RWPE1 (cell line): ENCODE measurements around the gene CD7.
A peak's percentile ranks its signal among the peaks of the same experiment; 100 is the strongest.

Experiments
- CTCF ChIA-PET: fragments of 350-600 bp; sonication (Branson Sonifier 250); formaldehyde crosslinking; extraction: SDS; loops from one replicate; lab custom pipeline; 2021; lab: Yijun Ruan, JAX
- POLR2A ChIA-PET: fragments of 400-600 bp; formaldehyde crosslinking; extraction: SDS; loops from one replicate; lab custom pipeline; 2020; ENCODE audit warnings: antibody characterized with exemption; ENCODE audit not compliant: low non-redundant PET; lab: Yijun Ruan, JAX
- DNase-seq: peaks from one replicate; pipeline ENCODE4 v3.0.0; 2012; ENCODE audit warnings: low spot score
- H3K27ac ChIP-seq: fragments of 450-650 bp; 2 replicates; pipeline ENCODE4 v1.5.1; 2017
- TF ChIP-seq, protein P1 (sequence below): fragments of 450-650 bp; conservative IDR thresholded peaks from 2 replicates; pipeline ENCODE4 v1.5.1; 2017; ENCODE audit warnings: low read depth, mild to moderate bottlenecking

Gene CD7

DNA sequence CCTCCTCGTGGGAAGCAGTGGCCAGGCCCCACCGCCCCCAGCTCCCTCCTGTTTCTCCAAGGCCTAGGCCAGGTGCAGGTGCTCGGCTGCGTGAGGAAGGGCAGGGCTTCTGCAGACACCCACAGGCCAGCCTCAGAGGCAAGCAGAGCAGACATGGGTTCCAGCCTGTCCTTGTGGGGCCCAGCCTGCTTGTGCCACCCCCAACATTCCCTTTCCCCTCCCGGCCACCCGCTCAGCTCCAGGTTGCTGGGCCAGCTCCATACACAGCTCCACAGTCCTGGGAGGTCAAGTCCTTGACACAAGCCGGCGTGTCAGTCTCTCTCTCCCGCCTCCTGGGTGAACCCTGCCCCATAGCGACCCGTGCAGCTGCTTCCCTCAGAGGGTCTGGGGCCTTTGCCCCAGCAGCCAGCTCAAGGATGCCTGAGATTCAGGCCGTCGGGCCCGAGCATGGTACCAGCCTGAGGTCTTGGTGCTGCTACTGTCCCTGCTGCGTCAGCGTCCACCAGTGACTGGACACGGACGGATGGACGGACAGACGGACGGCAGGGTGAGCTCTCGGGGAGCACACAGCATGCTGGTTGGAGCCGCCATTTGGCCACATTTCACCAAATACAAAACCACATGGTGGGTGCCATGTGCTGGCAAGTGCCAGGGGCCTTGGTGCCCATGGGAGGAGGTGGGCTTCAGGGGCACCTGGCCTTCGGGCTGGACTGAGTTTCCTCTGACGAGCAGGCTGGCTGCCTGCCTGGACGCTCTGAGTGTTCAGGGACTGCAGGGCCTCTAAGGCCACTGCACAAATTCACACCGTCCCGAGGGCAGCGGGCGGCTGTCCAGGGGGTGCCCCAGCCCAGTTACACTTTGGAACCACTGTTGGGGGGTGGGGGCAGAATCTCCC lies 8.1 kb upstream of the CD7 start:
- peak overlapping the region; percentile 50 for H3K27ac ChIP-seq
- CTCF ChIA-PET, result interaction anchor here (0.6 to 0.8 kb wide), 2 partner anchors 13 to 28 kb away, joined by 3 to 5 read pairs; no protein-coding TSS in a partner anchor
- TF ChIP-seq, protein P1, sequence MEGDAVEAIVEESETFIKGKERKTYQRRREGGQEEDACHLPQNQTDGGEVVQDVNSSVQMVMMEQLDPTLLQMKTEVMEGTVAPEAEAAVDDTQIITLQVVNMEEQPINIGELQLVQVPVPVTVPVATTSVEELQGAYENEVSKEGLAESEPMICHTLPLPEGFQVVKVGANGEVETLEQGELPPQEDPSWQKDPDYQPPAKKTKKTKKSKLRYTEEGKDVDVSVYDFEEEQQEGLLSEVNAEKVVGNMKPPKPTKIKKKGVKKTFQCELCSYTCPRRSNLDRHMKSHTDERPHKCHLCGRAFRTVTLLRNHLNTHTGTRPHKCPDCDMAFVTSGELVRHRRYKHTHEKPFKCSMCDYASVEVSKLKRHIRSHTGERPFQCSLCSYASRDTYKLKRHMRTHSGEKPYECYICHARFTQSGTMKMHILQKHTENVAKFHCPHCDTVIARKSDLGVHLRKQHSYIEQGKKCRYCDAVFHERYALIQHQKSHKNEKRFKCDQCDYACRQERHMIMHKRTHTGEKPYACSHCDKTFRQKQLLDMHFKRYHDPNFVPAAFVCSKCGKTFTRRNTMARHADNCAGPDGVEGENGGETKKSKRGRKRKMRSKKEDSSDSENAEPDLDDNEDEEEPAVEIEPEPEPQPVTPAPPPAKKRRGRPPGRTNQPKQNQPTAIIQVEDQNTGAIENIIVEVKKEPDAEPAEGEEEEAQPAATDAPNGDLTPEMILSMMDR, result no peak
- POLR2A ChIA-PET, result no interaction called here
- no peak for DNase-seq

DNA sequence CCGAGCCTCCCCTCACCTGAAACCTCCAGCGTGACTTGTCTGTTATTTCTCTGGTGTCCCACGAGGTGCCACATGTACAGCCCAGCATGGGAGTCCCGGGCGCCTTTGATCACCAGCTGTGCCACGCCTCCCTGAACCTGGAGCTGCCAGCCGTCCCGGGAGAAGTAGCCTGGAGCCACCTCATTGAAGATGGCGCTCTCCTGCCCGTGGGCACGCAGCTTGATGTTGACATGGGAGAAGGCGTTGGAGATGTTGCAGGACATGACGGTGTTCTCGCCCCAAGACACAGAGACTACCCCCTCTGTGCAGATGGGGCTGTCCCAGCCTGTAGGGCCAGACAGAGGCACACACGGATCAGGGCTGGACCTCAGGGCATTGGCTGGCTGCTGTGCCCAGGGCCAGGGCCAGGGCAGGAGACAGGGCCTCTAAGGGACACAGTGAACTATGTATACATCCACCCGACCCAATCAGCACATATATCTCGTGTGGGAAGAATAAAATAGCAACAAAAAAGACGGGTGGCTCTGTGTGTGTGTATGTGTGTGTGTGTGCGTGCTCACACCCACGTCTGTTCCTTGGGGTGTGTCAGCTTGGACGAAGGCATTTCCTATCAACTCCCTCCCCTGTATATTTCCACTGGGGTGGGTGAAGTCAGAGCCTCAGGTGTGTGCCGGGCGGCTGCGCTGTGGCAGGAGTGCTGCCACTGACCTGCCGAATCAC lies 7.3 kb upstream of the CD7 start:
- DNase-seq, result peak; percentile 32
- ChIA-PET POLR2A (interaction anchor here (0.6 kb wide), 1 partner anchor 9 kb away, joined by 3 read pairs; no protein-coding TSS in a partner anchor), CTCF (interaction anchor here (0.8 kb wide), 1 partner anchor 28 kb away, joined by 5 read pairs; no protein-coding TSS in a partner anchor)
- TF ChIP-seq, protein P1, result no peak
- H3K27ac ChIP-seq, result peak overlapping the region; percentile 50

DNA sequence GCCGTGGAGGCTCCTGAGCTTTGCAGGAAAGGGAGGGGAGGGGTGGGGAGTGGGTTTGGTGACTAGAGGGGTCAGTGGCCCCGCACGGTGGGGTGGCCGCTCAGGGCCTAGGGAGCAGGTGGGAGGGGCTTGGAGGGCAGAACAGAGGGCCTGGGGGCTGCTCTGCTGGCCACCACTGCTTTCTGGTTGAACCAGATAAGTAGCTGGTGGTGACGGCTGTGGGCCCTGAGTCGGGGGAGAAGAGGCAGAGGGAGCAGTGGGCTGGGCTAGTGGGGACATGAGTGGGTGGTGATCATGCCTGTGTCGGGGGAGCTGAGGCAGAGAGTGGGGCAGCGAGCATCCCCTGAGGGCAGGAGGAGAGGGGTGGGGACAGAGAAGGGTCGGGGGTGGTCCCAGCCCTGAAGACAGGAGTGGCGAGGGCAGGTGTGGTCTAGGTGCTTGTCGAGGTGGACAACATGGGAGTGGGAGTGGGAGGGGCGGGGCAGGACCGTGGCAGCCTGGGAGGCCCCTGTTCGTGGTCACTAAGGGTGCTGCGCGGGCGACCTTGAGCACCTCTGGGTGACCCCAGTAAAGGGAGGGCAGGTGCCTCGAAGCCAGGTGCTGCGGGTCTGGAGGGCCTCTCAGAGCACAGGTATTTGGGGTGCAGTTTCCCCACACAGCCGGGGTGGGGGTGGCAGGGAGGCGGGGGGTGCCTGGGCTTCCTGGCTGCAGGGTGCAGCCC lies 6.3 kb upstream of the CD7 start:
- DNase-seq, result no peak
- TF ChIP-seq, protein P1, result no peak
- CTCF ChIA-PET, result interaction anchor here (0.5 to 0.6 kb wide), 4 partner anchors 70 to 287 kb away, joined by 3 read pairs; no protein-coding TSS in a partner anchor
- H3K27ac ChIP-seq, result peak overlapping the region; percentile 50
- POLR2A ChIA-PET, result interaction anchor here (0.5 to 0.8 kb wide), 3 partner anchors 26 to 112 kb away, joined by 3 to 5 read pairs (median 3); no protein-coding TSS in a partner anchor

DNA sequence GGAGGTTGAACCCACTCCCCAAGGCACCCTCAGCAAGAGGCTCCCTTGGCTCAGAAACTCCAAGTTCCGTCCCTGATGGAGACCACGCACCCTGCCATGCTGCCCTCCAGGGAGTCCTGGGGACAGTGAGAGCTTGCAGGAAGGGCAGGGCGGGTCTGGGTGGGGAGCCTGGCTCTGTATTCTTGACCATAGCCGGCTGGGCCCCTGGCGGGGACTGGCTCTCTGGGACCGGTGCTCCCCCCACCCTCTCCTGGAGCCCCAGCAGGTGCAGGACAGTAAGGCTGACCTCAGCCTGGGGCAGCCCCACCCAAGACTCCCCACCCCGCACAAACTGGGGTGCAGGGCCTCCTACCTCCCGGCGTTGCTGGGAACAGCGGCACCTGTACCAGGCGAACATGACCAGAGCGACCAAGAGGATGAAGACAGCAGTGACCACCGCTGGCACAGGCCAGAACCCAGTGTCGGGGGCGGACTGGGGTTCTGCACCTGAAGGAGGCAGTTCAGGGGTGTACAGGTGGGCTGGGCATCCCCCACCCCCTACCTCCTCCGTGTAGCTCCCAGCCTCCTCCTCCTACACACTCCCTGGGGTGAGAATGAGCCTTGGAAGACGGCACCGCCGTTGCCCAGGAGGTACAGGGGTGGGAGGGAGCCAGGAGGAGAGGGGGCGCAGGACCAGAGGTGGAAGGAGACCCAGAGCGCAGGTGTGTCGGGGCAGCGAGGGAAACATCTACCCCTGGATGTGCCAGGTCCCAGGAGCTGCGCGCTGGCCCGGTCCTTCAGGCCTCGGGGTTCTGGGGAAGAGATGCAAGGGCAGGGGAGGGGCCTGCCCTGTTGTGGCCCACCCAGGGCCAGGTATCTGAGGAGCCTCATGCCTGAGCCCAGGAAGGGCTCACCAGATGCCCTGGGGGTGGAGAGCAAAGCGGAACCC lies 5.4 kb upstream of the CD7 start:
- peak overlapping the region; percentile 50 for H3K27ac ChIP-seq
- DNase-seq, result no peak
- TF ChIP-seq, protein P1, result no peak
- POLR2A ChIA-PET, result interaction anchor here (0.6 to 0.8 kb wide), 2 partner anchors 25 to 51 kb away, joined by 3 to 5 read pairs; no protein-coding TSS in a partner anchor
- CTCF ChIA-PET, result interaction anchor here (0.6 to 1.0 kb wide), 3 partner anchors 21 to 72 kb away, joined by 3 to 6 read pairs (median 4); no protein-coding TSS in a partner anchor

DNA sequence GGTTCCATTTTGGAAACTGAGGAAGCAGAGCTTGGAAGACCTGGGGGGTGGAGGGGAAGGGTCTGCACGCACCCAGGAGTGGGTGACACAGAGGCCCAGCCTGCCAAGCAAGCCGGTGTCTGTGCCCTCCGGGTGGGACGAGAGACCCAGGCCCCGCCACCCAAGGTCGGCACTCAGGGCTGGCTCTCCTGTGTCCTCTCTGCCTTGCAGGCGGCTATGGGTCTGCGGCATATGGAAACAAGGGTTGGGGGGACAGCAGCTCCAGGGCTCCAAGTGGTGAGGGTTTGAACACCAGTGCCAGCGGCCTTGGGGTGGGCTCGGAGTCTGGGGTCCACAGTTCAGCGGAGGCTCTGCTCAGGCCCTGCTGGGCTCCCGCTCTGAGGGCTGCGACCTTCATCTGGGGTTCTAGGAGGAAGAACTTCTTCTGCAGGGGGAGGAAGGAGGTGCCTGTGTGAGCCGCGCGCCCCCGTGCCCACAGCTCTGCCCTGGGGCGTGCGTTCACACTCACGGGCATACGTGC lies 4.6 kb upstream of the CD7 start:
- ChIA-PET CTCF (interaction anchor here (0.6 to 1.0 kb wide), 3 partner anchors 16 to 20 kb away, joined by 3 to 6 read pairs (median 3); no protein-coding TSS in a partner anchor), POLR2A (no interaction called here)
- H3K27ac ChIP-seq, result peak overlapping the region; percentile 50
- DNase-seq, result no peak
- TF ChIP-seq, protein P1, result no peak
